Measurements from ENCODE around the gene NACAD. TPM values are rescaled to one million over a fixed set of nuclear protein-coding genes. Genes with fewer than 3 reads are reported as not detected.

Gene NACAD
- polyA plus RNA-seq, 2 of the 4 experiments (the other 2 are of a cell fraction): 0.03 to 0.43 TPM

DNA sequence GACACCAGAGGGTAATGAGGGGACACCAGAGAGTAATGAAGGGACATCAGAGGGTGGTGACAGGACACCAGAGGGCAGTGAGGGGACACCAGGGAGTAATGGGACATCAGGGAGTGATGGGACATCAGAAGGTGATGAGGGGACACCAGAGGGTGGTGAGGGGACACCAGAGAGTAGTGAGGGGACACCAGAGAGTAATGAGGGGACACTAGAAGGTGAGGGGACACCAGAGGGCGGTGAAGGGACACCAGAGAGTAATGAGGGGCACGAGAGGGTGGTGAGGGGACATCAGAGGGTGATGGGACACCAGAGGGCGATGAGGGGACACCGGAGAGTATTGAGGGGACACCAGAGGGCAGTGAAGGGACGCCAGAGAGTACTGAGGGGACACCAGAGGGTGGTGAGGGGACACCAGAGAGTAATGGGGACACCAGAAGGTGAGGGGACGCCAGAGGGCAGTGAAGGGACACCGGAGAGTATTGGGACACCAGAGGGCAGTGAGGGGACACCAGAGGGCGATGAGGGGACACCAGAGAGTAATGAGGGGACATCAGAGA is 10.6 kb downstream of the NACAD start:
- TF ChIP-seq RAD21 (conservative IDR thresholded peaks at IDR 0.05 in 1 of 2, IDR thresholded peaks at IDR 0.05 in 1 of 2) (no peak), NFE2L2 (conservative IDR thresholded peaks at IDR 0.05; ENCODE audit: low read length) (no peak), ZC3H11A (IDR thresholded peaks at IDR 0.05) (no peak)
- TF ChIP-seq, protein P1, sequence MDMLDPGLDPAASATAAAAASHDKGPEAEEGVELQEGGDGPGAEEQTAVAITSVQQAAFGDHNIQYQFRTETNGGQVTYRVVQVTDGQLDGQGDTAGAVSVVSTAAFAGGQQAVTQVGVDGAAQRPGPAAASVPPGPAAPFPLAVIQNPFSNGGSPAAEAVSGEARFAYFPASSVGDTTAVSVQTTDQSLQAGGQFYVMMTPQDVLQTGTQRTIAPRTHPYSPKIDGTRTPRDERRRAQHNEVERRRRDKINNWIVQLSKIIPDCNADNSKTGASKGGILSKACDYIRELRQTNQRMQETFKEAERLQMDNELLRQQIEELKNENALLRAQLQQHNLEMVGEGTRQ (IDR thresholded peaks at IDR 0.05): no peak
- TF ChIP-seq, protein P2, sequence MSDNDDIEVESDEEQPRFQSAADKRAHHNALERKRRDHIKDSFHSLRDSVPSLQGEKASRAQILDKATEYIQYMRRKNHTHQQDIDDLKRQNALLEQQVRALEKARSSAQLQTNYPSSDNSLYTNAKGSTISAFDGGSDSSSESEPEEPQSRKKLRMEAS (IDR thresholded peaks at IDR 0.05): no peak
- POLR2A ChIA-PET: no interaction called here

DNA sequence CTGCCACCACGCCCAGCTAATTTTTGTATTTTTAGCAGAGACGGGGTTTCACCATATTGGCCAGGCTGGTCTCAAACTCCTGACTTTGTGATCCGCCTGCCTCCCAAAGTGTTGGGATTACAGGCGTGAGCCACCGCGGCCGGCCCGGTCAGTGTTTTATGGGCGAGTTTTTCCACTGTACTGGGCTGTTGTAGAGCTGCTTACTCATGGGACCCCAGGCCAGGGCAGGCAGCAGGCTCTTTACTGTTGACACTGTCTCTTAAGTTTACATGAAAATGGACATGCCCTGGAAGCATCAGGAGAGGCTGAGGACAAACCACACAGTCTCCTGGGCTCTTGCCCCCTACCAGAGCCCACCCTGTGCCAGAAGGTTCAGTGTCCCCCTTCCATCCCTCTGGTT is 11.2 kb downstream of the NACAD start:
- Histone ChIP-seq H3K4me1 (peaks cover 4% of the 10 kb centered on the region; the same call in 1 of the 3 replicates), H3K4me3 (no peak overlapping the region), H3K4me2 (no peak overlapping the region), H3K27ac (no peak overlapping the region), H3K9me3 (no peaks in the 10 kb centered on the region)
- ChIA-PET CTCF (interaction anchor here (1.0 kb wide), 1 partner anchor 12 kb away, joined by 3 read pairs; no protein-coding TSS in a partner anchor), POLR2A (no interaction called here)
- 95% methylated on average over 9 of the region's 9 CpGs for WGBS (ENCODE audit: missing lambda C conversion rate)
- DNase-seq (ENCODE audit: low read depth in 1 of 2, low spot score in 1 of 2): no peak
- no peak for FAIRE-seq
- ATAC-seq: no peak
- TF ChIP-seq RCOR1 (IDR thresholded peaks at IDR 0.05; ENCODE audit: low read depth, low read length): no peak
- no peak for TF ChIP-seq HEYL (CRISPR knock-in tag; IDR thresholded peaks at IDR 0.05)
- no peak for TF ChIP-seq HOXB13 (CRISPR knock-in tag; IDR thresholded peaks at IDR 0.05; ENCODE audit: low read depth)
- no peak for TF ChIP-seq PHF8 (IDR thresholded peaks at IDR 0.05; ENCODE audit: borderline replicate concordance, low read depth)
- TF ChIP-seq, protein P3, sequence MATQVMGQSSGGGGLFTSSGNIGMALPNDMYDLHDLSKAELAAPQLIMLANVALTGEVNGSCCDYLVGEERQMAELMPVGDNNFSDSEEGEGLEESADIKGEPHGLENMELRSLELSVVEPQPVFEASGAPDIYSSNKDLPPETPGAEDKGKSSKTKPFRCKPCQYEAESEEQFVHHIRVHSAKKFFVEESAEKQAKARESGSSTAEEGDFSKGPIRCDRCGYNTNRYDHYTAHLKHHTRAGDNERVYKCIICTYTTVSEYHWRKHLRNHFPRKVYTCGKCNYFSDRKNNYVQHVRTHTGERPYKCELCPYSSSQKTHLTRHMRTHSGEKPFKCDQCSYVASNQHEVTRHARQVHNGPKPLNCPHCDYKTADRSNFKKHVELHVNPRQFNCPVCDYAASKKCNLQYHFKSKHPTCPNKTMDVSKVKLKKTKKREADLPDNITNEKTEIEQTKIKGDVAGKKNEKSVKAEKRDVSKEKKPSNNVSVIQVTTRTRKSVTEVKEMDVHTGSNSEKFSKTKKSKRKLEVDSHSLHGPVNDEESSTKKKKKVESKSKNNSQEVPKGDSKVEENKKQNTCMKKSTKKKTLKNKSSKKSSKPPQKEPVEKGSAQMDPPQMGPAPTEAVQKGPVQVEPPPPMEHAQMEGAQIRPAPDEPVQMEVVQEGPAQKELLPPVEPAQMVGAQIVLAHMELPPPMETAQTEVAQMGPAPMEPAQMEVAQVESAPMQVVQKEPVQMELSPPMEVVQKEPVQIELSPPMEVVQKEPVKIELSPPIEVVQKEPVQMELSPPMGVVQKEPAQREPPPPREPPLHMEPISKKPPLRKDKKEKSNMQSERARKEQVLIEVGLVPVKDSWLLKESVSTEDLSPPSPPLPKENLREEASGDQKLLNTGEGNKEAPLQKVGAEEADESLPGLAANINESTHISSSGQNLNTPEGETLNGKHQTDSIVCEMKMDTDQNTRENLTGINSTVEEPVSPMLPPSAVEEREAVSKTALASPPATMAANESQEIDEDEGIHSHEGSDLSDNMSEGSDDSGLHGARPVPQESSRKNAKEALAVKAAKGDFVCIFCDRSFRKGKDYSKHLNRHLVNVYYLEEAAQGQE (IDR thresholded peaks at IDR 0.05): no peak
- TF ChIP-seq, protein P4, sequence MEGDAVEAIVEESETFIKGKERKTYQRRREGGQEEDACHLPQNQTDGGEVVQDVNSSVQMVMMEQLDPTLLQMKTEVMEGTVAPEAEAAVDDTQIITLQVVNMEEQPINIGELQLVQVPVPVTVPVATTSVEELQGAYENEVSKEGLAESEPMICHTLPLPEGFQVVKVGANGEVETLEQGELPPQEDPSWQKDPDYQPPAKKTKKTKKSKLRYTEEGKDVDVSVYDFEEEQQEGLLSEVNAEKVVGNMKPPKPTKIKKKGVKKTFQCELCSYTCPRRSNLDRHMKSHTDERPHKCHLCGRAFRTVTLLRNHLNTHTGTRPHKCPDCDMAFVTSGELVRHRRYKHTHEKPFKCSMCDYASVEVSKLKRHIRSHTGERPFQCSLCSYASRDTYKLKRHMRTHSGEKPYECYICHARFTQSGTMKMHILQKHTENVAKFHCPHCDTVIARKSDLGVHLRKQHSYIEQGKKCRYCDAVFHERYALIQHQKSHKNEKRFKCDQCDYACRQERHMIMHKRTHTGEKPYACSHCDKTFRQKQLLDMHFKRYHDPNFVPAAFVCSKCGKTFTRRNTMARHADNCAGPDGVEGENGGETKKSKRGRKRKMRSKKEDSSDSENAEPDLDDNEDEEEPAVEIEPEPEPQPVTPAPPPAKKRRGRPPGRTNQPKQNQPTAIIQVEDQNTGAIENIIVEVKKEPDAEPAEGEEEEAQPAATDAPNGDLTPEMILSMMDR (IDR thresholded peaks at IDR 0.05): no peak
- no peak for TF ChIP-seq ESRRA (IDR thresholded peaks at IDR 0.05; ENCODE audit: borderline replicate concordance, low read length)
- TF ChIP-seq FOSL2 (IDR thresholded peaks at IDR 0.05): no peak
- TF ChIP-seq FOSL2 (CRISPR knock-in tag; IDR thresholded peaks at IDR 0.05): no peak
- TF ChIP-seq ZSCAN20 (CRISPR knock-in tag; IDR thresholded peaks at IDR 0.05): no peak
- TF ChIP-seq EHMT2 (IDR thresholded peaks at IDR 0.05; ENCODE audit: low read depth): no peak
- no peak for TF ChIP-seq CBX8 (IDR thresholded peaks at IDR 0.05)
- TF ChIP-seq CBX2 (IDR thresholded peaks at IDR 0.05; ENCODE audit: borderline replicate concordance, low read depth): no peak

More for the DNA sequence above, 10.6 kb downstream of the NACAD start:
- DNase-seq (ENCODE audit: low read depth in 1 of 2, low spot score in 1 of 2) (no peak), FAIRE-seq (no peak), ATAC-seq (no peak)
- H3K4me3 ChIP-seq: no peak overlapping the region
- no peak overlapping the region for H3K4me2 ChIP-seq
- peaks cover 4% of the 10 kb centered on the region; the same call in 1 of the 3 replicates for H3K4me1 ChIP-seq
- WGBS (ENCODE audit: missing lambda C conversion rate): 83% methylated on average over 8 of the region's 8 CpGs
- CTCF ChIA-PET: interaction anchor here (1.0 kb wide), 1 partner anchor 11 kb away, joined by 3 read pairs; no protein-coding TSS in a partner anchor
- no peaks in the 10 kb centered on the region for H3K9me3 ChIP-seq
- no peak overlapping the region for H3K27ac ChIP-seq
